ENCODE measurements around the gene MCEMP1.

Gene MCEMP1, protein sequence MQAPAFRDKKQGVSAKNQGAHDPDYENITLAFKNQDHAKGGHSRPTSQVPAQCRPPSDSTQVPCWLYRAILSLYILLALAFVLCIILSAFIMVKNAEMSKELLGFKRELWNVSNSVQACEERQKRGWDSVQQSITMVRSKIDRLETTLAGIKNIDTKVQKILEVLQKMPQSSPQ

DNA sequence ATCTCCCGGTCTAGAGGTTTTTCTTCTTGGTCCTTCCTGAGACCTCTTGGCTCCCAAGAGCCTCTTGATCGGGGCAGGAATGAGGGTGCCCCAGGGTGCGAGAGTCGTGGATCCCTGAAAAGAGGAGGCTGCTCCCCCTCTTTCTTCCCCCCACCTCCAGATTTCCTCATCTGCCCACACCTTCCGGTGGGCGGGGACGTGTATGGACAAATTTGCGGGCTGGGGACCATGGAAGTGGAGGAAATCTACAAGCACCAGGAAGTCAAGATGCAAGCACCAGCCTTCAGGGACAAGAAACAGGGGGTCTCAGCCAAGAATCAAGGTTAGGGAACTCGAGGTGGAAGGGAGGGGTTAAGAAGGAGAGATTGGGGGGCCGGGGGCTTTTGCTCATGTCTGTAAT, at the start of gene MCEMP1:
Gene MCEMP1 (plus strand): TSS at position 237 of the 400 bp plus-strand sequence. CDS start 31 bp downstream, at position 268.
- DNase-seq (ENCODE audit: extremely low read depth in 1 of 2, low read depth in 1 of 2), result no peak

DNA sequence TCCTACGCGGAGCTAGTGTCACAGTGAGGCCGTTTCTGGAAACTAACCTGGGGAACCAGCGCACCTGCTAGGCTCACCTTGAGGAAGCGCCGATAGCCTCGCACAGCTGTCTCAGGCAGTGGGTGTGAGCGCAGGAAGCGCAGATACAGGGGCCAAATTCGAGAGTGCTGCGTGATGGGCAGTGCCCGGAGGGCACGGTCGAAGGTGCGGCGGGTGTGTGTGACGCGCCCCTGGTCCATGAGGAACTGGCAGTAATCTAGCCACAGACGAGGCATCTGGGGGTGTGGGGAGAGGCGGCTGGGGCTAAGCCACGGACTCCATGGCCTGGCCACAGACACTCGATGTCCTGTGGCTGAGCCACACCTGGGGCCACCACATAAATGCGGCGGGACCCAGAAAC, 49.7 kb upstream of the MCEMP1 start:
- no peak for DNase-seq (ENCODE audit: extremely low read depth in 1 of 2, low read depth in 1 of 2)

DNA sequence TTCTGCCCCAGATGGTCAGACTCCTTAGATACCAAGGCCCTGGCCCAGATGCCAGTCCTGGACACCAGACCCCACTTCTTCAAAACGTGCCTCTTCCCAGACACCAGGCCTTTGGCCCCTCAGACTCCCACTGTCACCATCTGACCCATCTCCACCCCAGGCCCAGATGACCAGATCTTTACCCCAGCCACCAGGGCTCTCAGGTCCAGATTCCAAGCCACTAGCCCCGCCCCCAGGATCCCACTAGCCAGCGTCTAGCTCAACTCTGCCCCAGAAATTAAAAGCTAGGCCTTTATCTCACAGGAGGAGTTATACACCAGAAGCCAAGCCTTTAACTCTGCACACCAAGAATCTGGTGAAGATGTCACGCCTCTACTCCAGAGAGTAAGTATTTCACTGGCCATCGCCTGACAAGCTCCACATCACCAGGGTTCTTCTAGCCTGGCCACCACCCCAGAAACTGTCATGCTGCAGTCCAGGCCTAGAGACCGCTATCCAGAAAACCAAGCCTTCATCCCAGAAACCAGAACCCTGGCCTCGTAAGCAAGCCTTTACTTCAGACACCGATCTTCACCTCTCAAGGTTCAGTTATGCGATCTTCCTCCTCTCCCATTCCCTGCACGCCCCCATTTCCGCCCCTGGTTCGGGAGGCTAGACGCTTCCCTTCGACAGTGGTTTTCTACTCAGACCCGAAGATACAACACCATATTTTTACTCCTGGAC, 48.1 kb upstream of the MCEMP1 start:
- no peak for DNase-seq (ENCODE audit: extremely low read depth in 1 of 2, low read depth in 1 of 2)

DNA sequence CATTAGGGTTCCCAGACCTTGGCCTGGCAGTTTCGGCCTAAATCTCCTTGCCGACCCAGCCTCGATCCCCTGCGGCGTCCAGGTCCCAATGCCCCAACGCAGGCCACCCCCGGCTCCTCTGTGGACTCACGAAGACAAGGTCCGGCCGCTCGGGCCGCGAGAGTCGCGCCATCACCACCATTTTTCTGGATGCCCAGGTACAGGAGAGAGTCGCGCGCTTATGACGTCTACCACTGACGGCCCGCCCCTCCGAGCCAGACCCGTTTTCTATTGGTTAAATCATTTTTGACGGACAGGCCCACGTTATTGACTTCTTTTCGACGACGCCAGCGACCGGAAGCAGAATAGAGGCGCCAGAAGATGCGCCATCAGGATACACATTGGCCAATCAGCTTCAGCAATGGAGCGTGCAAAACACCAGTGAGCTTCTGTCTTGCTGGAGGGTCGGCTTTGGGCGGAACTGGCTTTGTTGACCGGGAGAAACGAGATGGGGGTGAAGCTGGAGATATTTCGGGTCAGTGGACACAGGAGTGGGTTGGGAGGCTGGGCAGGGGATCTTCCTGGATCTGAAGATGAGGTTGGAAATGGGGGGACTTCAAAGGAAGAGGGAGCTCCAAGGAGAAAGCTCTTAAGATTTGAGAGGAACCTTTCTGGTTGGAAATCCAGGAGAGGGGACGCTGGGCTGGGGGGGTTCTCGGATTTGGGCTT, 47.4 kb upstream of the MCEMP1 start, which contains the start of the genes PET100 and XAB2:
Gene PET100 (plus strand): TSS at position 447 of the 708 bp plus-strand sequence. CDS start 41 bp downstream, at position 488.
Gene XAB2 (minus strand): TSS at position 199 of the 708 bp plus-strand sequence. CDS start 18 bp downstream, at position 181.
- DNase-seq (ENCODE audit: extremely low read depth in 1 of 2, low read depth in 1 of 2), result peak; percentile 83 to 92

DNA sequence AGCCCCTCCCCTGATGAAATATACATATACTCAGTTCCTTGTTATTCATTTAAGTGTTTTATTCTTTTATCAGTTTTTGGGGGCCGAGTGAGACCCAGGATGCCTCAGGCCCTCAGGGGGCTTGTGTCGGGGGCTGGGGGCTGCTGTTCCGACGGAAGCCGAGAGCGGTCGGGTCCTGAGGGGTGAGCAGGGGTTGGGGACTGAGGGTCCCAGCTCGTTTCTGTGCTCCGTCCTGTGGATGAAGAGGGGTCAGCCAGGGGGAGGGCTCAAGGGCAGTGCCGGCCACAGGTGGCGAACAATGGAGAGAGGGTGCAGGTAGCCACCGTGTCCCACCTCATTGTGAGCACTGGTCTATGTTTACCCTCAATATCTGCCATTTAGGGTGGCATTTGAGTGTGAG, 45.3 kb upstream of the MCEMP1 start:
- no peak for DNase-seq (ENCODE audit: extremely low read depth in 1 of 2, low read depth in 1 of 2)

DNA sequence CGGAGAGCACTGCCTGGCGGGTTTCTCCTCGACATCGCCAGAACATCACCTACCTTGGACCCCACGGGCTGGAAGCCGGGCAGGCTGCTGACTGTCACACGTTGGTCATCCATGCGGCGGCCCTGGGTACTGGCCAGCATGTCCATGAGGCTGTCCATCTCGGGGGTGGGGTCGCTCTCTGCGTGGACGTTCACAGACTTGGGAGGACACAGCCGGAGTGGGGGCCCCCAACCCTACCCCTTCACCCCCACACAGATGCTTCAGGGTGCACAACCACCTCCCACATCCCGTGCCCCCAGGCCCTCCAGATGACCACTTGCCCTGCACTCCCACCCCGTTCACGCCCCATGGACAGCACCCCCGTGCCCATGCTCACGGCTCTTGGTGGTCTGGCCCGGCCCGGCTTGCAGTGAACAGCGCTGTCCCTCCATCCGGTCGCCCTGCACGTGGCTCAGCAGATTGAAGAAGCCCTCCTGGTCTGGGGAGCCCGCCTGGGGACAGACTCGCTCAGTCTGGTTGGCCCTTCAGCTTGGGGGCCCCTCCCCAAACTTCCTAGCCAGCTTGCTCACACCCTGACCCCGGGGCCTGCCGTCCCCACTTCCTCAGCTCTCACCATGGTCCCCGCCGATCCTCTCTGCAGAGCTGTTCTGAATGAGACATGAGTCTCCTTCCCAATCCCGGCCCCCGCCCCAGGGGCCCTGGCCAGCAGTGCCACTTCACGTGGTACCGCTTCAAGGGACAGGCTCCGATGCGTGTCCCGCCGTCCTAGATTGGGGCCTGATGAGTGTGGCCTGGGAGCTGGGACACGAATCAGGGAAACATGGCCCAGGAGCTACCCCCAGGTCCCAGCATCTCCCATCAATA, 44.3 kb upstream of the MCEMP1 start:
- DNase-seq (ENCODE audit: extremely low read depth in 1 of 2, low read depth in 1 of 2), result no peak

DNA sequence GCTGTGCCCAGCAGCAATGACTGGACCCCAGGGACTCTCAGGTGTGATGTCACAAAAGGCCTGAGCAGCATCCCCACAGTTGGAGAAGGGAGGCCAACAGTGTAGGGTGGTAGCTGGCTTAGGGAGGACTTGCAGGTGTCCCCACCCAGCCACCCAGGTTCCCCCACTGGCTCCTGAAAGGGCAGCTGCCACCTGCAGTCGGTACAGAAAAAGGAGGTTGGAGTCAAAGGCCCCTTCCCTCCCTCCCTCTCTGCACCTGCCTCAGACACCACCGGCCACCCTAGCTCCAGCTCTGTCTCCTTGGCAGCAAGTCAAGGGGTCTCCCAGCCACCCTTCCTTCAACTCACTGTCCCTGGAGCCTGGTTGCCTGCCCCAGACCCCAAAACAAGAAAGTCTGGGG, 43.2 kb upstream of the MCEMP1 start, which contains the start of gene PCP2:
Gene PCP2 (minus strand): TSS at position 22 of the 400 bp plus-strand sequence. CDS start 262 bp downstream, outside the sequence.
- no peak for DNase-seq (ENCODE audit: extremely low read depth in 1 of 2, low read depth in 1 of 2)

DNA sequence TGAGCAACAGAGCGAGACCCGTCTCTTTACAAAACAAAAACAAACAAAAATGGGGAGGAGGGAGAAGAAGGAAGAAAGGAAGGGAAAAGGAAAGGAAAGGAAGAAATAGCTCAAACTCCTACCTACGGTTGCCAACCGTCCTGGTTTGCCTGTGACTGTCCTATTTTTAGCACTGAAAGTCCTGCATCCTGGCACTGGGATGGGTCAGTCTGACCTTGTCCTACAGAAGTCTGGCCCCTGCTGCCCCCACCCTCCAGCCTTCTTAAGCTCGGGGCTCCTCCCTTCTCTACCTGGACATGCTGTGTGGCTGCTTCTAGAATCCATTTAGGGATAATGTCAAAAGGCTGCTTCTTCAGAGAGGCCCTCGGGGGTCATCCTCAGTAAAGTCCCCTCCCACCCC, 41.2 kb upstream of the MCEMP1 start:
- no peak for DNase-seq (ENCODE audit: extremely low read depth in 1 of 2, low read depth in 1 of 2)

DNA sequence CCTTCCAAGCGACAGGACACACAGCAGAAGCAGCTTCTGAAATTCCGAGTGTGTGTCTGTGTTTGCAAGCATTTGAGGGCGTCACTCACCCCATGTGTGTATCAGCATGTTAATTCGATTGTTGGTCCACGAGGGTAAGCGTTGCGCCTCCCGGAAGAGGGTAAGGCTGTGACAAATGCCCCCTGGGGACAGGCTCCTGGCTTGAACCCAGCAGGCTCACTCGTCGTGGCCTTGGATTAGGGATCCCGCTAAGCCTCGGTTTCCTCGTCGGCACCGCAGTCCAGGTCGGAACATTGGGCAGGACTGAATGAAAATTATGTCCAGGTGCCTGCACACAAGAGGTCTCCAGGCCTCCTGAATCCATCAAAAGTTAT, 40.6 kb upstream of the MCEMP1 start:
- no peak for DNase-seq (ENCODE audit: extremely low read depth in 1 of 2, low read depth in 1 of 2)

DNA sequence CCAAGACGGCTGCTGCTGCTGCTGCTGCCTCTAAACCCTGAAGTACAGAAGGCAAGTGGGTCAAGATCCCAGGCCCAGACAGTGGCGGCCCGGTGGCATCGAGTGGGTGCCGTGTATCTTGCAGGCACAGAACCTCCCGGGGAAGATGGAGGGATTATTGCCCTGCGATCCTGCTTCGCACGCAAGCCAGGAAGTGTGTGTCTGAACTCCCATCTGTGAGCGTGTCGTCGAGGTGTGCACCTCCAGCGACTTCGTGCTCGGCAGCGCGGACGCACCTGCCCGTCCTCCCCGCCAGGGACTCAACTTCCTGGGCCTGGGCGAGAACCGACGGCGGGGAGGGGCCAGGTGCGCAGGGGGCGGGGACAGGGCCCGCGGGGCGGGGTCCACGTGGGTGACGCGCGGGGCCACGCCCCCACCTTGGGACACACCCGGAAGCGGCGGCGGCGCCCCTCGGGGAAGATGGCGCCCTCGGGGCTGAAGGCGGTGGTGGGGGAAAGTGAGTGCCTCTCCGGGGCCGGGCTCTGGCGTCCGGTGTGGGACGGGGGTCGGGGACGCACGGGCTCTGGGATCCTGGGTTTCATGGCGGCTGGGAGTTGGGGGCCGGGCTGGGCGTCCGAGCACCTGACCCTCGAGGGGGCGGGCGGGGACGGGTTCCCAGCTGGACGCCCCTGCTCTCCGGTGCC, 40.1 kb upstream of the MCEMP1 start, which contains the start of gene STXBP2:
Gene STXBP2 (plus strand): TSS at position 420 of the 683 bp plus-strand sequence. CDS start 40 bp downstream, at position 460.
- peak; percentile 73 to 79 for DNase-seq (ENCODE audit: extremely low read depth in 1 of 2, low read depth in 1 of 2)

DNA sequence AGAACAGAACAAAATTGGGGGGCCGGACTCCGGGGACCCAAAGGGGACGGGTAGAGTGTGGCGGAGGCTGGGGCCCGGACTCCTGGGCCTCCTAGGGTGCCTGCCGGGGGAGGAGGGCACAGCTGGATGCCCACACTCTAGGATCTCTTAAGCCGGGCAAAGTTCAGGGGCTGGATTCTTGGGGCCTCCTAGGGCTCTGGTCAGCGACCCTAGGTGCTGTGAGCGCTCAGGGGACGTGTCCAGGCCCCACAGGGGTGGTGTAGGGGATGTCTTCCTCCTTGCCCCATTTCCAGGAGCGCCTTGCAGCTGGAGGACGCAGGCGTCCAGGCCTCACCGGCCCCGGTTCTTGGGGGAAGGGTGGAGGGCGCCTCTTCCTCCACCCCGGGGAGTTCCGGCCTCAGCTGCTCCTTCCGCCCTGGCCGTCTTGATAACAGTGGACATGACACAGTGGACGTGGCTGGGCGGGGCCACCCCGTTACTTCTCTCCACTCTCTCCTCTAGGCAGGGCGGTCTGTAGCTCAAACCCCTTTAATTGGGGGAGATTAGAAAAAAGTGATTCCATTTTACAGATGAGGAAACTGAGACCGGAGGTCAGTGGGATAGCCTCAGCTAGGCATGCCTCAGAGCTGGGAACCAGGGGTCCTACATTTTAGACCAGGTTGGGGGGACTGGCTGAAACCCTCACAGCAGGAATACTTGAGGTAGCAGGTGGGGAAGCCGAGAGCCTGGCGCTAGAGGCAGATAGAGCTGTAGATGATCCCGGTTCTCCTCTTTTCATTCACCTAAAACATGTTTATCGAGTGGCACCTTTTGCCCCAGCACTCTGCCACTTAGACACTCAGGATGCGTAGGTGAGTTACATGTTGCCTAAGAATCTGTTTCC, 39.3 kb upstream of the MCEMP1 start:
- DNase-seq (ENCODE audit: extremely low read depth in 1 of 2, low read depth in 1 of 2), result no peak

DNA sequence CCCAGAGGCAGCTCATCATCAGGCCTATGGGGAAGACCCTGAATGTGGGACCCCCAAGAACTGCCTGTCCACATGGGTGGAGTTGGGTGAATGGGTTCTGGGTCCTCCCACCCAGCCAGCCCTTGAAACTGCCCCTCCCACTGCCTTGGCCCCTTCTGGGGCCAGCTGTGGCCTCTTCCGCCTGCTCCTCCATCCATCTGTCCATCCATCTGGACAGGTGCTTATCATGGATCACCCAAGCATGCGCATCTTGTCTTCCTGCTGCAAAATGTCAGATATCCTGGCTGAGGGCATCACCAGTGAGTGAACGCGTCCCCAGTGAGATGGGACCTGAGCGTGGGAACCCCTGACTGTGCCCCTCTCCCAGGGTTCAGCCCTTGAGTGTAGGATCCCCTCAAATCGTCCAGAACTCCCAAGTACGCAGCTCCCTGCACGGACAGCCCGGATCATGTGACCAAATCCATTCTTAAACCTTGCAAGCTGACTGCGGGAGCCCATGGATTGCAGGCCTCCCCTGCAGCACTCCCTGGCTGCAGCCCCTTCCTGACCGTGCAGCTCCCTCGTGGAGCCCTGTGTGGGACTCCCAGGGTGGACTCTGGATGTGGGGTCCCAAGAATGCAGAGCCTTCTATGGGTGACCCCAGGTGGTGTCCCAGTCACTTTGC, 38.0 kb upstream of the MCEMP1 start:
- no peak for DNase-seq (ENCODE audit: extremely low read depth in 1 of 2, low read depth in 1 of 2)

DNA sequence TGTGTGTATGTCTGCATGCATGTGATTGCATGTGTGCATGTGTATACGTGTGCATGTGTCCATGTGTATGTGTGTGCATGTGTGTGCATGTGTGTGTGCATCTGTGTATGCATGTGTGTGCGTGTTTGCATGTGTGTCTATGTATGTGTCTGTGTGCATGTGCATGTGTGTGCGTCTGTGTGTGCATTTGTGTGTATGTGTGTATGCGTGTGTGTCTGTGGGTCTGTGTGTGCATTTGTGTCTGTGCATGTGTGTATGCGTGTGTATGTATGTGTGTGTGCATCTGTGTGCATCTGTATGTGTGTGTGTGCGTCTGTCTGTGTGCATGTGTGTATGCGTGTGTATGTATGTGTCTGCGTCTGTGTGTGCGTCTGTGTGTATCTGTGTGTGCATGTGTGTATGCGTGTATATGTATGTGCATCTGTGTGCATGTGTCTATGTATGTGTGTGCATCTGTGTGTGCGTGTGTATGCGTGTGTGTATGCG, 37.0 kb upstream of the MCEMP1 start:
- DNase-seq (ENCODE audit: extremely low read depth in 1 of 2, low read depth in 1 of 2), result no peak

DNA sequence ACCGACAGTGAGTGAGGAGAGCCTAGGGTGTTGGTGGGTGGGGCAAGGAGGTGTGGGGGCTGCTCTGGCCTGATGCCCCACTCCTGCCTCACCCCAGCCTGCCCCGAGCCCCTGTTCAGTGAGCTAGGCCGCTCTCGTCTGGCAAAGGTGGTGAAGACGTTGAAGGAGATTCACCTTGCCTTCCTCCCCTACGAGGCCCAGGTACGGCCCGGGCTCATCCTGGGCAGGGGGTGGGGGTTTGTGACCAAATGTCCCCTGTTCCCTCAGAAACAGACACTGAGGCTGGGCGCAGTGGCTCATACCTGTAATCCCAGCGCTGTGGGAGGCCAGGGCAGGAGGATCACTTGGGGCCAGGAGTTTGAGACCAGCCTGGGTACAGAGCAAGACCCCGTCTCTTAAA, 36.1 kb upstream of the MCEMP1 start:
- no peak for DNase-seq (ENCODE audit: extremely low read depth in 1 of 2, low read depth in 1 of 2)

DNA sequence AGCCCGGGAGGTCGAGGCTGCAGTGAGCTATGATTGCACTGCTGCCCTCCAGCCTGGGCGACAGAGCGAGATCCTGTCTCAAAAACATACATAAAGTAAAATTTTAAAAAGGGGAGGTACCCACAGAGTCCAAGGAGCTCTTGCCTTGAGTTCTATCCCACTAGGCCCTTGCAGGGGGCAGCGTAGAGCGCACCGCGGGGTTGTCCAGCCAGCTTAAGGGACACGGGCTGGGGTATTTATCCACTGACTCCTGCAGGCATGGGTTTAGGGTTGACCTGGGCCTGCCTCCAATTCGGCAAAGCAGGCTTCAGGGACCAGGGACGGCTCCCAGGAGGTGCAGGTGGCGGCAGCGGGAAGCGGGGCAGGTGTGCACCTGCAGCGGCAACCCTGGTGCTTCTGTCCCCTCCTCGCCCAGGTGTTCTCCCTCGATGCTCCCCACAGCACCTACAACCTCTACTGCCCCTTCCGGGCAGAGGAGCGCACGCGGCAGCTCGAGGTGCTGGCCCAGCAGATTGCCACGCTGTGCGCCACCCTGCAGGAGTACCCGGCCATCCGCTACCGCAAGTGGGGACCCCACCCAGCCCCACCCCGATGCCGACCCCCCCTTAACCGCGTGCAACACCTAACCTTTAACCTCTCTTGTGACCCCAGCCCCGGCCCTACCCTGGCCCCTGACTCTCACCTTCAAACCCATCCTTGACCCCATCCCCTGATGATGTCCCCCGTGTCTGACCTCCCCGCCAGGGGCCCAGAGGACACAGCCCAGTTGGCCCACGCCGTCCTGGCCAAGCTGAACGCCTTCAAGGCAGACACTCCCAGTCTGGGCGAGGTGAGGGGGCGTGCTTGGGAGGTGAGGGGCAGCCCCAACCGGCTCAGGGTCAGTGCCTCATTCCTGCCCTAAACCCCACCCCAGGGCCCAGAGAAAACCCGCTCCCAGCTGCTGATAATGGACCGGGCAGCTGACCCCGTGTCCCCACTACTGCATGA, 35.3 kb upstream of the MCEMP1 start:
- DNase-seq (ENCODE audit: extremely low read depth in 1 of 2, low read depth in 1 of 2), result no peak

DNA sequence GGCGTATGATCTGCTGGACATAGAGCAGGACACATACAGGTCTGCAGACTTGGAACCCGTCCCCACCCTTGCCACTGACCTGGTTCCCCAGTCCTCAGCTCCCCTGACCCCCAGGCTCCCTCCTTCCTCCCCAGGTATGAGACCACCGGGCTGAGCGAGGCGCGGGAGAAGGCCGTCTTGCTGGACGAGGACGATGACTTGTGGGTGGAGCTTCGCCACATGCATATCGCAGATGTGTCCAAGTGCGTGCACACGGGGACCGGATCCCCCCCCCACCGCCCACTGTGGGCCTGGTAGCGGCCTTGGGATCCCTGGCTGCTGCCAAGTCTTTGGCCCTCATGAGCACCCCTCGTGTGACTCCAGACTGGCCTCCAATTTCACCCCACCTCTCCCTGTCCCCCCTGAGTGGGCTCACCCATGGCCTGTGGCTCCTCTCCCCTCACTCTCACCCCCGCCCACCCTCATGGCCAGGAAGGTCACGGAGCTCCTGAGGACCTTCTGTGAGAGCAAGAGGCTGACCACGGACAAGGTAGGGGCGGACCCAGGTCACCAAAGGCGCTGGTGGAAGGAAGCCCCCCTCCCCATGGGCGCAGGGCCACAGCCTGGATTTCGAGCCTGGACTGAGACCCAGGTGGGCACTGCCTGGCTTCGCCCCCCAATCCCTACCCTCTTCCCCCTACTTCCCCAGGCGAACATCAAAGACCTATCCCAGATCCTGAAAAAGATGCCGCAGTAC, 34.4 kb upstream of the MCEMP1 start:
- no peak for DNase-seq (ENCODE audit: extremely low read depth in 1 of 2, low read depth in 1 of 2)

DNA sequence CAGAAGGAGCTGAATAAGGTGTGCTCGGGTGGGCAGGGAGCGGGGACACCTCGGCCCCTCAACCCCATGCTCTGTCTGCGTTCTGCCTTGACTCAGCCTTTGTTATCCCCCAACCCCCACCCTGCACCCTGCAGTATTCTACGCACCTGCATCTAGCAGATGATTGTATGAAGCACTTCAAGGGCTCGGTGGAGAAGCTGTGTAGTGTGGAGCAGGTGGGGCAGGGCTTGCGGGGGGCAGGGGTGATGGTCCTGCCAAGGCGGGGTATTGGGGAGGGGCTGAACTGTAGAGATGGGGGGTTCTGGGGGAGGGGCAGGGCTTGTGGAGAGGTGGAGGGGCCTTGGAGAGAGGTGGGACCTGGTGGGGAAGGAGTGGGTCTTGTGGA, 33.9 kb upstream of the MCEMP1 start:
- DNase-seq (ENCODE audit: extremely low read depth in 1 of 2, low read depth in 1 of 2), result no peak

Measured in stimulated activated CD8-positive, alpha-beta memory T cell treated with anti-CD3 and anti-CD28 coated beads, Interleukin-7, amount 100 ng/mL, for 48 hours (primary cell).